LNCAP (cell line): ENCODE data around the gene ARMC2.

Source experiments
- TF ChIP-seq, protein P1 (sequence below): fragments of 450-650 bp; IDR thresholded peaks from 2 replicates; pipeline ENCODE4 v1.5.1; 2017; ENCODE audit warnings: mild to moderate bottlenecking

ARMC2 gene

DNA sequence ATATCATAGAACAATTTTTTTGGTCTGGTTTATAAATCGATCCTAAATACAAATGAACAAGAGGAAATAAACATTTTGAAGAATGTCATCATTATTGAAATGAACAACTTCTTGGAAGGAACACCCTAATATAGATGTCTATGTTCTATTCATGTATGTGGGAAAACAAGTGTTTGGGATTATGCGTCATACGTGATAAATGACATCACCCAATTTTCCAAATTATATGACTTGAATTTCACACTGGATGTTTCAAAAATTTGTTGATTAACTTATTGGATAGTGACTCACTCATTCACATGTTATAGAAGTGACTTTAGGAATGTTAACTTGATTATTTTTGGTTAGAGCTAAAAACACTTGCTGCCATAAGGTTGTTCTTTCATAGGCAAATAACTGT lies 18.6 kb downstream of the ARMC2 start:
- TF ChIP-seq, protein P1, sequence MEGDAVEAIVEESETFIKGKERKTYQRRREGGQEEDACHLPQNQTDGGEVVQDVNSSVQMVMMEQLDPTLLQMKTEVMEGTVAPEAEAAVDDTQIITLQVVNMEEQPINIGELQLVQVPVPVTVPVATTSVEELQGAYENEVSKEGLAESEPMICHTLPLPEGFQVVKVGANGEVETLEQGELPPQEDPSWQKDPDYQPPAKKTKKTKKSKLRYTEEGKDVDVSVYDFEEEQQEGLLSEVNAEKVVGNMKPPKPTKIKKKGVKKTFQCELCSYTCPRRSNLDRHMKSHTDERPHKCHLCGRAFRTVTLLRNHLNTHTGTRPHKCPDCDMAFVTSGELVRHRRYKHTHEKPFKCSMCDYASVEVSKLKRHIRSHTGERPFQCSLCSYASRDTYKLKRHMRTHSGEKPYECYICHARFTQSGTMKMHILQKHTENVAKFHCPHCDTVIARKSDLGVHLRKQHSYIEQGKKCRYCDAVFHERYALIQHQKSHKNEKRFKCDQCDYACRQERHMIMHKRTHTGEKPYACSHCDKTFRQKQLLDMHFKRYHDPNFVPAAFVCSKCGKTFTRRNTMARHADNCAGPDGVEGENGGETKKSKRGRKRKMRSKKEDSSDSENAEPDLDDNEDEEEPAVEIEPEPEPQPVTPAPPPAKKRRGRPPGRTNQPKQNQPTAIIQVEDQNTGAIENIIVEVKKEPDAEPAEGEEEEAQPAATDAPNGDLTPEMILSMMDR = no peak

DNA sequence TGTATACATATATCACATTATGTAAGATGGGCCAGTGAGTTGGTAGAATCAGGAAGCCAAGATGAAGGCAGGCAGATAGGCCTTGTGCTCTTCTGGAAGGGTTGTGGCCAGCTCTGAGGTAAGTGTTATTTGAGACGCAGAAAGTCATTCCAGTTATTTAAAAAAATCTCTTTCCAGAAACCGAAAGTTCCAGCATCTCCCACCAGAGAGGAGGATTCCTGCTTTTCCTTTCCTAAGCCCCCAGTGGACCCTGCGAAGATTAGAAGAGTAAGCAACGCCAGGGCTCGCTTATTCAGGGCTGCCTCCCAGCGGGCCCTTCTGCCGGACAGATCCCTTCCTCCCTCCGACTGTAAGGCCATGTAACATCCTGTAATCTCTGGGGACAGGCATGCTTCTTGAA lies 20.4 kb downstream of the ARMC2 start:
- TF ChIP-seq, protein P1 = no peak

DNA sequence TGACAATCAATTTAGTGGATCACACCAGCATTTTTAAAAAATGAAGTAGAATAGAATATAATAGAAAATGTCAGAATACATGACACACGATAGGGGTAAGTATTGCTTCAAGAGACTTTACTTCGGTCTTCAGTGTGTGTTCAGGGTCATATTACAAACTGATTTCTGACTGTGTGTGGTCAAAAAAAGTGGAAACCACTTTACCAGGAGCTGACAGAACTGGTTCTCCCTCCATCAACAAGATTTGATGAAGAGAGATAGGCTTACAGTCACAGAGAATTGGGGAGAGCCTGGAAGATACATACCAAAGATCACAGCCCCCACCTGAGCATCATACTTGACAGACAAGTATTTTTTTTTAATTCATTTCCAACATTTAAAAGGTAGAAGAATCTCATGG lies 21.7 kb downstream of the ARMC2 start:
- TF ChIP-seq, protein P1 = no peak

DNA sequence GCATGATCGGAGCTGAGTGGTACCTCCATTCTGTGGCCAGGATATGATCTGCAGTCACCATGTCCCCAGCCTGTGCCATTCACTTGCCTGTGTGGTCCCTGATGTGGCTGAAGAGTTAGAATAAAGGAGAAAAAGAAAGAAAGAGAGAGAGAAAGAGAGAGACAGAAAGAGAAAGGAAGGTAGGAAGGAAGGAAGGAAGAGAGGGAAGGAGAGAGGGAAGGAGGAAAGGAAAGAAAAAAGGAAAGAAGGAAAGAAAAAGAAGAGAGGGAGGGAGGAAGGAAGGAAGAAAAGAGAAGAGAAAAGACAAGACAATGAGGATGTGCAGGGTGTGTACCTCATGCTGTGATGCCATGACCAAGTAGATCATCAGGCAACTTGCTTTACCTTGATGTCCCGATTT lies 22.1 kb downstream of the ARMC2 start:
- TF ChIP-seq, protein P1 = no peak

DNA sequence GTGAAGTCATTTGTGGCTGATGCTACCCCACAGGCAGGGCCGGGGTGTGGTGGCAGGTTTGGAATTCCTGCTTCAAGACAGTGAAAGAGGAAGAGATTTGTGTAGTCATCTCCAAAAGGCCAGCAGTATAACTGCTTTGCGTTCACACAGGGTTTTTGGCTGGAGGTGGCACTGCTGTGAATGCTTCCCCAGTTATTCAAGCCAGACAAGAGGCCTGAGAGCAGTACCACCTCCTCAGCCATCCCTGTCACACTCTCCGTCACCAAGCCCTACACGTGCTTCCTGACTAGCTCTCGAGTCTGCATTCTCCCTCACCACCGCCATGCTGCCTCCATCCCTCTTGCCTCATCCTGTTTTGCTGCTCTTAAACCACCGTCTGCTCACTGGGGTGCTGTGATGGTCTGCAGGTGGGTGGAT lies 23.9 kb downstream of the ARMC2 start:
- TF ChIP-seq, protein P1 = no peak

DNA sequence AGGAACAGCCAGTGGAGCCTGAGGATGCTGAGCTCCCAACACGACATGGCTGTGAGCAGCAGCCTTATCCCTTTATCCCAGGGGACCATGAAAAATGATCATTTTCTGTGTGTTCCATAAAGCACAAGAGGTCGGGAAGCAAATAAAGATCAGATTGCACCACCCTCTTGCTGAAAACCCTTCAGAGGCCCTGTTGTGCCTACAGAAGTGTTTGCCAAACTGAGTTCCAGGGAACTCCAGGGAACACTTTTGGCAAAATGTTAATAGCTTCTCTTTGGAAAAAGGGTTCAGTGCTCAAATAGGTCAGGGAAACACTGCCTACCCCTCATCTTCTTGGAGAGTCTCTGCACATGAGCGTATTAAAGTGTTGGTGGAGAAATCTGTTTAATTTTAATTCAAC lies 24.4 kb downstream of the ARMC2 start:
- TF ChIP-seq, protein P1 = no peak

DNA sequence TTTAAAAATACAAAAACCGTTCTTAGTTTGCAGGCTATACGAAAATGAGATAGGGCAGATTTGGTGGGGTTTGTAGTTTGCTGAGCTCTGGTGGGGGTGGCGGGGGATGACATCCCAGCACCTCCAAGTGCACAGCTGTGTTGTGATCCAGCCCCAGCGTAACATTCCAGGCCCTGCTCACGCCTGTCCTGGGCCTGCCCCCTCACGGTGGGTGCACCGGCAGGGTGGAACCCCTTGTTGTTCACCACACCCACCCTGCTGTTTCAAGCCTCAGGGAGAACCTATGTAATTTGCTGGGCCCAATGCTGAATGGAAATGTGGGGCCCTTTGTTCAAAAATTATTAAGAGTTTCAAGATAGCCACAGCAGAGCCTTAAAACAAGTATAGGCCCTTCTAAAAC lies 25.0 kb downstream of the ARMC2 start:
- TF ChIP-seq, protein P1 = no peak

DNA sequence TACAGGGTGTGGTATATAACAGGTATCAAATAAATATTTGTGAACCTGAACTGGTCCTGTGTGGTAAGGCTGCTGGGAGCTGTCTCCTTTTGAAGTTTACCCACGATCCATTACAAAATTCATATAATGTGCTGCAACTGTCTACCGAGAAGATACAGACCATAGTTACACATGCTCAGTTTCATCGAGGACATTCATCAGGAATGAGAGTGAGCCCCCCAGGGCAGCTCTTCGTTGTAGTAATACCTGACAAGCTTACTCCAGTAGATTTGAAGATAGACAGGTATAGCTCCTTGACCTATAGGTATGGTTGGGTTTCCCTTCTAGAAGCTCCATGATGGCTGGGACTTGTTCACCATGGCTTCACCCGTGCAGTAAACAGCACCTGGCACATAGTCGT lies 25.7 kb downstream of the ARMC2 start:
- TF ChIP-seq, protein P1 = no peak
